H1 (cell line): Measurements from ENCODE around the gene CUBN. TPM values are rescaled to one million over a fixed set of nuclear protein-coding genes. Genes with fewer than 3 reads are reported as not detected.

Experiments used
- CTCF ChIA-PET: fragments of 300-600 bp; sonication (Branson Sonifier 250); formaldehyde crosslinking; loops from one replicate; lab custom pipeline; 2021; ENCODE audit not compliant: partially characterized antibody; lab: Charles Lee
- POLR2A ChIA-PET: fragments of 300-600 bp; sonication (Branson Sonifier 250); formaldehyde crosslinking; loops from one replicate; lab custom pipeline; 2021; ENCODE audit warnings: inconsistent platforms; ENCODE audit not compliant: partially characterized antibody; lab: Charles Lee
- DNase-seq, 2 experiments: peaks; one replicate each; pipeline versions ENCODE4 v3.0.0 to v3.0.0-alpha.2; 2010 to 2022; ENCODE audit warnings: low spot score in 2 of 2, low read depth in 1 of 2, mixed read lengths in 1 of 2
- FAIRE-seq: peaks from 2 replicates; lab custom pipeline; 2011; peaks lifted over from hg19 to GRCh38; lab: Jason Lieb, UNC
- H2AFZ ChIP-seq: 2 replicates; pipeline ENCODE4 v1.8.1; 2012; ENCODE audit warnings: low read length, inconsistent platforms
- H2AK5ac ChIP-seq: 2 replicates; pipeline ENCODE4 v1.6.1; 2013; ENCODE audit warnings: low read depth, low read length
- H2BK120ac ChIP-seq: replicated peaks from 2 replicates; pipeline ENCODE3; 2013; ENCODE audit warnings: low read depth, low read length, inconsistent platforms
- H2BK12ac ChIP-seq: 2 replicates; pipeline ENCODE4 v1.6.1; 2013; ENCODE audit warnings: low read depth, low read length
- H2BK15ac ChIP-seq: 2 replicates; pipeline ENCODE4 v1.6.1; 2013; ENCODE audit warnings: low read length
- H2BK20ac ChIP-seq: 2 replicates; pipeline ENCODE4 v1.6.1; 2013; ENCODE audit warnings: low read length
- H2BK5ac ChIP-seq: 2 replicates; pipeline ENCODE4 v1.6.1; 2013; ENCODE audit warnings: low read depth, low read length
- H3K14ac ChIP-seq: 2 replicates; pipeline ENCODE4 v1.6.1; 2013; ENCODE audit warnings: inconsistent platforms; ENCODE audit not compliant: insufficient read length
- H3K18ac ChIP-seq: 2 replicates; pipeline ENCODE4 v1.6.1; 2013; ENCODE audit warnings: low read length; ENCODE audit errors: extremely low read depth
- H3K23ac ChIP-seq: 2 replicates; pipeline ENCODE4 v1.6.1; 2013; ENCODE audit warnings: inconsistent platforms; ENCODE audit not compliant: insufficient read length
- H3K23me2 ChIP-seq: 2 replicates; pipeline ENCODE4 v1.6.1; 2013; ENCODE audit warnings: low read depth, low read length
- H3K27ac ChIP-seq: 2 replicates; pipeline ENCODE4 v1.6.1; 2011; ENCODE audit warnings: low read depth, low read length, inconsistent platforms
- H3K27me3 ChIP-seq, 4 experiments: replicated peaks in 1 of 4; 1 replicate in 1 of 4; 2 replicates in 3 of 4; pipeline versions ENCODE4 v1.6.1 to v1.8.1; 2011 to 2013; ENCODE audit warnings: low read length in 3 of 4, mild to moderate bottlenecking in 3 of 4, inconsistent platforms in 2 of 4, mixed read lengths in 2 of 4, moderate library complexity in 1 of 4; ENCODE audit not compliant: control insufficient read depth in 3 of 4, insufficient read depth in 3 of 4; ENCODE audit errors: extremely low read depth in 1 of 4
- H3K36me3 ChIP-seq, 4 experiments: 2 replicates each; pipeline versions ENCODE4 v1.6.1 to v1.8.1; 2011 to 2013; ENCODE audit warnings: mild to moderate bottlenecking in 4 of 4, low read length in 3 of 4, moderate library complexity in 2 of 4, control low read depth in 1 of 4, inconsistent platforms in 1 of 4; ENCODE audit not compliant: insufficient read depth in 4 of 4, control insufficient read depth in 2 of 4
- H3K4ac ChIP-seq: replicated peaks from 2 replicates; pipeline ENCODE3; 2013; ENCODE audit warnings: low read length, low read depth, mixed read lengths, inconsistent platforms; ENCODE audit not compliant: insufficient read length
- H3K4me1 ChIP-seq, 4 experiments: replicated peaks in 1 of 4; 1 replicate in 1 of 4; 2 replicates in 3 of 4; pipeline versions ENCODE4 v1.6.1 to v1.8.1; 2011 to 2013; ENCODE audit warnings: low read length in 3 of 4, inconsistent platforms in 2 of 4, mixed read lengths in 1 of 4; ENCODE audit not compliant: insufficient read depth in 4 of 4, control insufficient read depth in 3 of 4
- H3K4me2 ChIP-seq, 2 experiments: 2 replicates each; pipeline versions ENCODE4 v1.6.1 to v1.8.1; 2011 to 2013; ENCODE audit warnings: low read depth in 2 of 2, low read length in 2 of 2, control low read depth in 1 of 2, inconsistent platforms in 1 of 2, mild to moderate bottlenecking in 1 of 2; ENCODE audit not compliant: insufficient read depth in 1 of 2
- H3K4me3 ChIP-seq, 4 experiments: fragments of 200-600, 300-600 bp in 1 of 4; sonication (generic), shearing (Covaris generic), sonication (Bioruptor Twin) in 1 of 4; 2 replicates each; pipeline versions ENCODE4 v1.5.1 to v1.8.1; 2011 to 2016; ENCODE audit warnings: low read length in 4 of 4, low read depth in 3 of 4, control low read depth in 2 of 4, inconsistent platforms in 2 of 4, mild to moderate bottlenecking in 2 of 4, mixed read lengths in 1 of 4, moderate library complexity in 1 of 4; ENCODE audit not compliant: insufficient read depth in 2 of 4; ENCODE audit errors: extremely low read depth in 1 of 4
- H3K56ac ChIP-seq: replicated peaks from 2 replicates; pipeline ENCODE3; 2013; ENCODE audit warnings: low read depth, mild to moderate bottlenecking, mixed read lengths, low read length, inconsistent platforms; ENCODE audit not compliant: insufficient read length
- H3K79me1 ChIP-seq: 2 replicates; pipeline ENCODE4 v1.6.1; 2013; ENCODE audit warnings: low read depth, low read length, control low read depth
- H3K79me2 ChIP-seq, 2 experiments: 2 replicates each; pipeline versions ENCODE4 v1.6.1 to v1.8.1; 2012 to 2013; ENCODE audit warnings: low read length in 2 of 2, mild to moderate bottlenecking in 2 of 2, inconsistent platforms in 1 of 2; ENCODE audit not compliant: insufficient read depth in 2 of 2, control insufficient read depth in 1 of 2
- H3K9ac ChIP-seq, 4 experiments: replicated peaks in 1 of 4; 1 replicate in 1 of 4; 2 replicates in 3 of 4; pipeline versions ENCODE4 v1.6.1 to v1.8.1; 2011 to 2013; ENCODE audit warnings: low read depth in 3 of 4, low read length in 3 of 4, control low read depth in 2 of 4, mild to moderate bottlenecking in 2 of 4, moderate library complexity in 2 of 4, inconsistent platforms in 1 of 4; ENCODE audit errors: extremely low read depth in 1 of 4
- H3K9me3 ChIP-seq, 2 experiments: 2 replicates each; pipeline versions ENCODE4 v1.6.1 to v1.8.1; 2012 to 2013; ENCODE audit warnings: mild to moderate bottlenecking in 2 of 2, moderate library complexity in 2 of 2, control low read depth in 1 of 2, inconsistent platforms in 1 of 2, low read depth in 1 of 2, low read length in 1 of 2, mixed read lengths in 1 of 2; ENCODE audit not compliant: insufficient read depth in 2 of 2
- H4K20me1 ChIP-seq, 2 experiments: replicated peaks in 1 of 2; 2 replicates each; pipeline versions ENCODE3 to v1.8.1; 2011 to 2013; ENCODE audit warnings: inconsistent platforms in 2 of 2, low read length in 2 of 2, mild to moderate bottlenecking in 1 of 2; ENCODE audit not compliant: insufficient read depth in 2 of 2, control insufficient read depth in 1 of 2
- H4K5ac ChIP-seq: 2 replicates; pipeline ENCODE4 v1.6.1; 2013; ENCODE audit warnings: low read length, low read depth, mixed read lengths, inconsistent platforms; ENCODE audit not compliant: insufficient read length
- H4K8ac ChIP-seq: 2 replicates; pipeline ENCODE4 v1.8.0; 2013; ENCODE audit warnings: mild to moderate bottlenecking, moderate library complexity, low read length, inconsistent platforms; ENCODE audit not compliant: insufficient read depth; ENCODE audit errors: extremely low read depth
- H4K91ac ChIP-seq: replicated peaks from 2 replicates; pipeline ENCODE3; 2013; ENCODE audit warnings: low read length, mixed read lengths, inconsistent platforms; ENCODE audit not compliant: insufficient read length
- CHD2 ChIP-seq: IDR thresholded peaks from 2 replicates; pipeline ENCODE4 v1.6.1; 2012; ENCODE audit warnings: low read length, improper control_type of control experiment
- E2F6 ChIP-seq: IDR thresholded peaks from 2 replicates; pipeline ENCODE4 v1.6.1; 2012; ENCODE audit warnings: inconsistent platforms
- EGR1 ChIP-seq: IDR thresholded peaks from 2 replicates; pipeline ENCODE4 v1.6.1; 2011; ENCODE audit warnings: low read depth, low read length, borderline replicate concordance
- FOSL1 ChIP-seq: IDR thresholded peaks from 2 replicates; pipeline ENCODE4 v1.6.1; 2011; ENCODE audit warnings: mild to moderate bottlenecking, low read depth, low read length, moderate library complexity; ENCODE audit not compliant: insufficient read depth
- HDAC6 ChIP-seq: IDR thresholded peaks from one replicate; pipeline ENCODE4 v1.7.1; 2012; ENCODE audit warnings: low read depth, mild to moderate bottlenecking, inconsistent platforms, low read length, moderate library complexity
- NRF1 ChIP-seq: IDR thresholded peaks from 2 replicates; pipeline ENCODE4 v1.6.1; 2011; ENCODE audit warnings: mild to moderate bottlenecking, low read depth, low read length, improper control_type of control experiment
- POLR2A ChIP-seq, 2 experiments: IDR thresholded peaks; 1 replicate in 1 of 2; 2 replicates in 1 of 2; pipeline ENCODE4 v1.6.1; 2011; ENCODE audit warnings: low read depth in 2 of 2, low read length in 2 of 2, mild to moderate bottlenecking in 2 of 2; ENCODE audit errors: control extremely low read depth in 1 of 2
- POU5F1 ChIP-seq: IDR thresholded peaks from 2 replicates; pipeline ENCODE4 v1.6.1; 2011; ENCODE audit warnings: low read depth, mild to moderate bottlenecking, low read length, moderate library complexity
- RBBP5 ChIP-seq: IDR thresholded peaks from 2 replicates; pipeline ENCODE4 v1.7.1; 2012; ENCODE audit warnings: low read depth, mild to moderate bottlenecking, inconsistent platforms, low read length, moderate library complexity, borderline replicate concordance
- RXRA ChIP-seq: IDR thresholded peaks from 2 replicates; pipeline ENCODE4 v1.6.1; 2011; ENCODE audit warnings: low read depth, mild to moderate bottlenecking, low read length, moderate library complexity; ENCODE audit not compliant: insufficient read depth
- SP1 ChIP-seq: IDR thresholded peaks from 2 replicates; pipeline ENCODE4 v1.6.1; 2011; ENCODE audit warnings: low read depth, low read length
- YY1 ChIP-seq: IDR thresholded peaks from 2 replicates; pipeline ENCODE4 v1.6.1; 2011; ENCODE audit warnings: low read depth, mild to moderate bottlenecking, low read length
- ZNF274 ChIP-seq: IDR thresholded peaks from 2 replicates; pipeline ENCODE4 v1.7.0; 2012; ENCODE audit warnings: low read length, borderline replicate concordance; ENCODE audit errors: extremely low read depth
- WGBS, 2 experiments: shearing (Covaris generic) in 1 of 2; methylation state at CpG; one replicate each; pipeline versions ENCODE4 v1.1.6 to v1.1.7; 2013 to 2015; ENCODE audit warnings: low lambda C conversion rate in 2 of 2, mixed read lengths in 2 of 2, inconsistent platforms in 1 of 2, low coverage in 1 of 2, missing lambda C conversion rate in 1 of 2; ENCODE audit not compliant: insufficient replicate concordance in 2 of 2, insufficient coverage in 1 of 2, insufficient read length in 1 of 2; ENCODE audit errors: extremely low coverage in 1 of 2, missing lambda C conversion rate in 1 of 2; 5-methylcytosine and 5-hydroxymethylcytosine counted together
- polyA plus RNA-seq, 7 experiments: library from polyadenylated mRNA; depleted of rRNA in 3 of 7; stranded (reverse) in 5 of 7; unstranded in 2 of 7; fragments of >200 nt in 5 of 7; fragments of 200-250 nt in 2 of 7; gene quantifications; 1 replicate in 5 of 7; 2 replicates in 1 of 7; 4 replicates in 1 of 7; pipeline versions ENCODE4 v1.2.1 to v1.2.3, GENCODE V29; 2011 to 2013; ENCODE audit warnings: missing spikeins in 2 of 7, mixed read lengths in 2 of 7
- total RNA-seq: library from RNA; stranded (reverse); fragmentation: NEBNext Ultra II Directional; extraction: Animal tissue kit (Norgen Biotek cat#: 25700); gene quantifications from 2 replicates; pipeline ENCODE4 v1.2.1, GENCODE V29; 2021

Gene CUBN
- total and polyA plus RNA-seq, 2 of the 8 experiments (the other 6 are each of a cell fraction or from before 2014, with no cell fraction given): 0.04 to 0.08 TPM

- H3K23me2 ChIP-seq: no peaks in the 10 kb centered on the region
- no peaks in the 10 kb centered on the region for H3K79me1 ChIP-seq
- H2BK20ac ChIP-seq: no peak overlapping the region
- WGBS, 2 experiments: 81% methylated on average over 1 of the region's 1 CpG; no CpG with 5 or more reads in 1 of the 2 experiments
- no peak for DNase-seq
- H2BK5ac ChIP-seq: no peak overlapping the region
- H3K79me2 ChIP-seq: no peaks in the 10 kb centered on the region
- H4K91ac ChIP-seq: no peak overlapping the region
- H3K18ac ChIP-seq: no peak overlapping the region
- H2BK120ac ChIP-seq: no peak overlapping the region
- no peak overlapping the region for H3K27ac ChIP-seq
- no peaks in the 10 kb centered on the region for H3K4me1 ChIP-seq
- H4K20me1 ChIP-seq: no peaks in the 10 kb centered on the region
- no peak overlapping the region for H3K14ac ChIP-seq
- no peak overlapping the region for H3K4ac ChIP-seq
- TF ChIP-seq EGR1 (no peak), ZNF274 (no peak), FOSL1 (no peak), CHD2 (no peak), POU5F1 (no peak), RBBP5 (no peak), HDAC6 (no peak), E2F6 (no peak), NRF1 (no peak), SP1 (no peak), RXRA (no peak), POLR2A (IDR thresholded peaks at IDR 0.05; ENCODE audit: control extremely low read depth in 1 of 2, low read depth in 2 of 2, low read length in 2 of 2) (no peak), YY1 (no peak)
- no peak overlapping the region for H2BK12ac ChIP-seq
- H3K9me3 ChIP-seq: no peaks in the 10 kb centered on the region
- ChIA-PET CTCF (interaction anchor here (0.6 to 1.2 kb wide), 3 partner anchors 10 to 188 kb away, joined by 3 read pairs; no protein-coding TSS in a partner anchor), POLR2A (interaction anchor here (1.2 kb wide), 1 partner anchor 11 kb away, joined by 3 read pairs; no protein-coding TSS in a partner anchor)
- H3K36me3 ChIP-seq: peaks cover 0 to 3% (median 0%) of the 10 kb centered on the region in 4 experiments; a peak in 1 of 8 replicates
- no peak overlapping the region for H3K23ac ChIP-seq
- no peaks in the 10 kb centered on the region for H3K27me3 ChIP-seq
- H4K8ac ChIP-seq: no peak overlapping the region
- no peak overlapping the region for H3K56ac ChIP-seq
- FAIRE-seq: no peak
- H4K5ac ChIP-seq: no peak overlapping the region
- H3K9ac ChIP-seq: no peak overlapping the region
- H2AK5ac ChIP-seq: no peak overlapping the region
- no peak overlapping the region for H3K4me2 ChIP-seq
- H2AFZ ChIP-seq: no peak overlapping the region
- H3K4me3 ChIP-seq: no peak overlapping the region
- no peak overlapping the region for H2BK15ac ChIP-seq
These were observed 22.1 kb upstream of the CUBN start for GRCh38 chr10:17151716-17152115.
